DMS 273 treated with DMSO at 0.1 percent for 48 hours (cell line): ENCODE results near the gene KCNN2.

Experiments used
- DNase-seq: peaks from one replicate; lab custom pipeline; 2025; lab: John Stamatoyannopoulos, UW

The KCNN2 gene

DNA sequence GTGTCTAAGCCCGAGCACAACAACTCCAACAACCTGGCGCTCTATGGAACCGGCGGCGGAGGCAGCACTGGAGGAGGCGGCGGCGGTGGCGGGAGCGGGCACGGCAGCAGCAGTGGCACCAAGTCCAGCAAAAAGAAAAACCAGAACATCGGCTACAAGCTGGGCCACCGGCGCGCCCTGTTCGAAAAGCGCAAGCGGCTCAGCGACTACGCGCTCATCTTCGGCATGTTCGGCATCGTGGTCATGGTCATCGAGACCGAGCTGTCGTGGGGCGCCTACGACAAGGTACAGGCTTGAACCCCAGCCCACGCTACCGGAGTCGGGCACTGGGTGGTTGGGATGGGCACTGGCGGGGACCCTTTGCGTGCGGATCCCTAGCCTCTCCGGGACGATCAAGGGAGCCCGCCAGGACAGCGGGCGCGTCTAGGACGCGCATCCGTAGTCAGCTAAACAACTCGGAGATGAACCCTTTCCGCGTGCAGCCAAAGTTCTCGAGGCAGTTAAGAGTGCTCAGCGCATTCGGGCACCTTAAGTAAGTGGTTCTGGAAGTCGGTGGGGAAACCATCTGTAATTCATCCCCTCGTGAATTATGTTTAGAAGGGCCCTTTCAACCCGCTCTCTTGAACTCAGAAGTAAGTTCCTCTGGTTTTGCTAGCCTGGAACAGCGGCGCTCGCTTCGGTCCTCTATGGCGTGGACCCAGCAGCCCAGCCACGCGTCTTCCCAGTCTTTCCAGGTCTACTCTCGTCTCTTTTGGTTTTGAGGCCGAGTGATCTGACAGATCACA, 1.3 kb downstream of the KCNN2 start:
- DNase-seq, result no peak

GRCh38 chr5:114363837-114364236, 2.0 kb downstream of the KCNN2 start:
- DNase-seq, result no peak

DNA sequence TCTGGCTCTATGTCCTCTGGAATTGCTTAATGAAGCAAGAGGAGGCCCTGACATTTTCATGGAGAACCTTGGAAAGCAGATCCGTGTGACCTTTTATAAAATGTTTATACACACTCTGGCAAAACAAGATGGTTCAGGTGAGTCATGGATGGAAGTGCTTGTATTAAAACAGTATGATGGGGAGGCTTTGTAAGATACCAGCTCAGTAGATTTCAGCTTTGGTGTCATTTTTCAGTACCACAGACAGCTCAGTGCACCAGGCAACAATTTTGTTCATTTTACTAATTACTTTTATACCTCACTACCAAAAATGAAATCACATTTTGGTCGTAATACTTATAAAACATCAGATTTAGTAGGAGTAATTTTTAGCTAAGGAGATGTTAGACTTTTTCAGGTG, 5.2 kb downstream of the KCNN2 start:
- DNase-seq, result no peak

DNA sequence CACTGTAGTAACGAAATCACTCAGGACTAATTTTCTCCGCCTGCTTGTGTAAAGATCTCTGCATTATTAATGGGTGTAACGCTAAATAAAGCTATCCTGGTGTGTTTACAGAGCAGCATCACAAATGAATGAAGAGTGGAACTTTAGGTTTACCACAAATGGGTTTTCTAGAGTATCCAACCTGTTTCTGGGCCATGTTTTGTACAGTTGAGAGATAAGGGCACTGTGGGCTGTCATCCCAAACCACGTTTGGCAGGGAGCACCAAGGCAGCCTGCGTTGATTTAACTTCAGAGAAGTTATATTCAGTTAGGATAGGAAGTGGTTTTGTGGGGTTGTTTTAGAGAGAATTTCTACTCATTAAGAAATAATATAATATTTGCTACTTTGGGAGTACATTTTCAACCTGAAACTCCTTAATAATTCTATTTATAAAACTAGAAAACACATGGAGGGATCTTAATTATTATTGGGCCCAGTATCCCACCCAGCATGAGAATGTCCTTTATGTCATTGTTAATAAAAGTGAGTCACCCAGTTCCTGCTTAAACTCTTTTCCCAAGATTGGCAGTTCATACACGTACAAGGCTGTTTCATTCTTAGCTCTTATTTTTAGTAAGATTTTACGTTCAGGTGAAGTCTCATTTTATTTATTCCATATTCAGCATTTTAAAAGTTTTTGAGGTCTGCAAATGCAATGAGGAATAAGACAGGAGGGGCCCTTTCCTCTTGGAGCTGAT, 8.0 kb downstream of the KCNN2 start:
- no peak for DNase-seq

GRCh38 chr5:114377050-114377844, 15.4 kb downstream of the KCNN2 start:
- DNase-seq, result no peak

DNA sequence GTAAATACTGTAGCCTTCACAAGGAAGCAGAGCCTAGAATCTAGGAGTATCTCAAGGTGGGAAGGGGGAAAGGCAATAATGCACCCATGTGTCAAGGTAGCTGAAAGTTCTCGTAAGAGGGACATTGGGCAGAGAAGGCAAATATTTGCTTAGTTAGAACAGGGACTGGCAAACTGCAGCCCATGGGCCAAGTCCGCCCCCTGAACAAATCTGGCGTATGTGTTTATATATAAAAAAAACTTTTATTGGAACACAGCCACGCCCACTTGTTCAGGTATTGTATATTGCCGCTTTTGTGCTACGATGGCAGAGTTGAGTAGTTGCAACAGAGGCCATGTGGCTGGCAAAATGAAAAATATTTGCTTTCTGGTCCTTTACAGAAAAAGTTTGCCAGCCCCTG, 16.1 kb downstream of the KCNN2 start:
- DNase-seq, result no peak

DNA sequence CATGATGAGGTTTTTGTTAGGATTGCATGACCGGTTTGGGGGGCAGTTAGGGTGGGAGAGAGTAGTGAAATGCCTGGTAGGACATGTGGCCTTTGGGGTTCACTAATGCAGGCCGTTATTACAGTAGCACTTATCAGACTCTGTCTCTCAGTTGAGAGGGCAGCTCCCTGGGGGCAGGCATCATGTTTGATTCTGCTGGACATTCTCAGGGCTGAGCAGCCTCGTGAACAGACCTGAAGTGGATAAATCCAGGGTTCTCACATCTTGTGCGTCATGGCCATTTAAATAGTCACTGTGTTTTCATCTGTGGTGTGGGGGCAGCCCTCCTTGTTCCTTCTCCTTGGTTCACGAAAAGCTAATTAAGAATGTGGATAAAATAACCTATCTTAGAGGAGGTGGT, 18.9 kb downstream of the KCNN2 start:
- no peak for DNase-seq

DNA sequence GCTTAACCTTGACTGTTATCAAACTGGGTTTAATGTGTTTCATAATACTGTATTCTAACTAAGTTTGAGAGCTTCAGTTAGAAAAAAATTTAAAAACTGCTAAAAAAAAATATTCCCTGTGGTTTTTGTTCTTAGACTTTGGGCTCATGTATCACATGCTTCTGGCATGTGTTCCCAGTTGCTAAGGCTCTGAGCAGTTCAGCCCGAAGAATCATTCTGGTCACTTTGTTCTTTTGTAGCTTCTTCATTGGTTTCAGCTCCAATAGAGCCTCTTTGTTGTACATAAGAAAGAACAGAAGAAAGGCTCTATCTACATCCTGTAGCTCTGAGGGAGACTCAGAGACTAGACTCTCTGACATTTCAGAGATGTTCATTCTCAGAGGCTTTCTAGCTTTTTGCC, 25.6 kb downstream of the KCNN2 start:
- DNase-seq, result no peak

DNA sequence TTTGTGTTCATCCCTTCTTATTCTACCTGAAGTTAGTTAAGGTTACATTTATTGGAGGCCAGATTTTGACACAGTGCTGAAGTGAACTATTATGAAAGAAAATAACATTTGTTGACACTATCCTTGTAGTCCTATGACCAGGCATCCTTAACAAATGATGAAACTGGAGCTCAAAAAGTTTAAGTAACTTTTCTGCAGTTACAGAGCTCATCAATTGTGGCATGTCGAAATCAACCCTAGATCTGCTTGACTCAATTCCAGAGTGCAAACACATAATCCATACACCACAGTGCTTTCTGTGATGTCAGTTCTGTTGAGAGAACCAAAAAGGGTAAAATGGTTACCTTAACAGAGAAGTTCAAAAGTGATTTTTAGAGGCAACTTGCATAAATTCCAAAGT, 28.6 kb downstream of the KCNN2 start:
- DNase-seq, result no peak

- DNase-seq, result no peak
These were observed 29.5 kb downstream of the KCNN2 start for GRCh38 chr5:114391321-114391720.

DNA sequence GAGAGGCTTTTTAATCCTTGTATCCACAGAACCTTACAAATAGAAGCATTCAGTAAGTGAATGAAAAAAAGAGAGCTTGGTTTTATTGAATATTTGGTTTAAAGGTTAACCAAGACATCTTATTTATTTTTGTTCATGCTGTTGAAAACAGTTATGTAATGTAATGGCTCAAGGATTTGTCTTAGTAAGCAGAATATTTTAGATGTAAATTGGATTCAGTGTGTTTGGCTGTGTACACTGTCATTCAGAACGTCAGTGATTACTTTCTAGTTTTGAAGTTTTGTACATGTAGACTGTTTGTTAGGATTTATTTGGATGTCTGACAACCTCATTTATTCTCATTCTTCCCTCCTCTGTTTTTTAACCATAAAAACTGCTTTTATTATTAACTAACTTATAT, 31.3 kb downstream of the KCNN2 start:
- no peak for DNase-seq

GRCh38 chr5:114402206-114402605, 40.3 kb downstream of the KCNN2 start:
- DNase-seq, result no peak

- no peak for DNase-seq
These were observed 45.9 kb downstream of the KCNN2 start for GRCh38 chr5:114407783-114408182.

DNA sequence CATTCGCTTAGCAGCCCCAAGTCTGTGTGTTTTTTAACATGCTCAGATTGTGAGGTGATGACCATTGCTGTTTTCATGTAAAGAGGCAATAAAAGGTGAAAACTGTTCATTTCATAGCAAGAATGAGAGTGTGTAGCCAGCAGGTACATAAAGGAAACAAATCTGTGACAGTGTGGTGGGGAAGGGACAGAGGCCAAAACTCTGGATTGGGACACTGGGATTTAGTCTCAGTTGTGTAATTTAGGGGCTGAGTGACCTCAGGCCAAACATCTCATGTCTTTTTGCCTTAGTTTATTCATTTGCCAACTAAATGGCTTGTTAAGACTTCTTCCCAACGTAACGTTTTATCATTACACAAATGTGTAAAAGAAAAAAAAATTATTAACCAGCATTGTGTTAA, 47.0 kb downstream of the KCNN2 start:
- no peak for DNase-seq

DNA sequence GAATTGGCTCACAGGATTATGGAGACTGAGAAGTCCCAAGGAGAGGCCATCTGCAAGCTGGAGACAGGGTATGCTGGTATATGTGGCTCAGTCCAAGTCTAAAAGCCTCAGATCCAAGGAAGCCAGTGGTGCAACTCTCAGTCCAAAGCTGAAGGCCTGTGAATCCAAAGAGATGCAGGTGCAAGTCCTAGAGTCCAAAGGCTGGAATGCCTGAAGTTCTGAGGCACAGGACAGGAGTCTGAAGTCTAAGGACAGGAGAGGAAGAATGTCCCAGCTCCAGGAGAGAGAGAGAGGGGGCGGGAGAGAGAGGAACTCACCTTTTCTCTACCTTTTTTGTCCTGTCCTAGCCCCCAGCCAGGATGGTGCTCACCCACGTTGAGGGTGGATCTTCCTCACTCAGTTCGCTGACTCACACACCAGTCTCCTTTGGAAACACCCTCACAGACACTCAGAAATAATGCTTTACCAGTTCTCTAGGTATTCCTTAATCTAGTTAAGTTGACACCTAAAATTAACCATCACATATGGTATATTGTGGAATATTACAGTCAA, 49.6 kb downstream of the KCNN2 start:
- DNase-seq, result no peak

GRCh38 chr5:114412510-114413171, 50.8 kb downstream of the KCNN2 start:
- no peak for DNase-seq

DNA sequence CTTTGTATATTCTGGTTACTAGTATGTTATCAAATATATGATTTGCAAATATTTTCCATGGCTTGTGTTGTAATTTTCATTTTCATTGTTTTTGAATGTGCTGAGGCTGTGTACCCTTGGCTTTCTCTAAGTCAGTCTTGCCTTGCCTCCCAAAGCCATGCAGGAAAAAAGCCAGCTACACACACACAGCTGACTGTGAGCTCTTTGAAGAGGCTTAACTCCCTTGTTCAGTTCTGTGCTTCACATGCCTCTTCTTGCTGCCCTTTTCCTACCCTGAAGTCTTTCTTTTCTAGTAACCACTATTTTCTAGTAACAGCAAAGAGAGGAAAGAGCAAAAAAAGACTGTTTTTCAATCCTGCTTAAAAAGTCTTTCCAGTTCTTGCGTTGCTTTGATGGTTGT, 53.9 kb downstream of the KCNN2 start:
- no peak for DNase-seq

- no peak for DNase-seq
These were observed 54.4 kb downstream of the KCNN2 start for GRCh38 chr5:114416254-114416653.

DNA sequence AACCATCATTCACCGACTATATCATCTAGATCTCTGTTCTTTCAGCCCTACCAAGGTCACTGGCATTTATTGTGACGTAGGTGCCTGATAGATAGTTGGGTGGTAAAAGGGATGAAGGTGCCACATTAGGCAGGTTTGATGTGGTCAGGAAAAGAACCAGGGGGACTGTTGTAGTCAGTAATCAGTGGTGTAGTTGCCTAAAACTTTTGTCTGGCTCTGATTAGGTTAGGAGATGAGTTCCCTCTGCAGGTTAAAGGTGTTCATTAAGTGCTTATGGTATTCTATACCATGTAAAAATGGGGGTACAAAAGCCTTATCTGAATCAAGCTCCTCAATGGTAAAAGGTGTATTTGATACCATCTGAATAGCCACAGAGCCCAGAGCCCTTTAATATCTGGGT, 55.6 kb downstream of the KCNN2 start:
- DNase-seq, result no peak

DNA sequence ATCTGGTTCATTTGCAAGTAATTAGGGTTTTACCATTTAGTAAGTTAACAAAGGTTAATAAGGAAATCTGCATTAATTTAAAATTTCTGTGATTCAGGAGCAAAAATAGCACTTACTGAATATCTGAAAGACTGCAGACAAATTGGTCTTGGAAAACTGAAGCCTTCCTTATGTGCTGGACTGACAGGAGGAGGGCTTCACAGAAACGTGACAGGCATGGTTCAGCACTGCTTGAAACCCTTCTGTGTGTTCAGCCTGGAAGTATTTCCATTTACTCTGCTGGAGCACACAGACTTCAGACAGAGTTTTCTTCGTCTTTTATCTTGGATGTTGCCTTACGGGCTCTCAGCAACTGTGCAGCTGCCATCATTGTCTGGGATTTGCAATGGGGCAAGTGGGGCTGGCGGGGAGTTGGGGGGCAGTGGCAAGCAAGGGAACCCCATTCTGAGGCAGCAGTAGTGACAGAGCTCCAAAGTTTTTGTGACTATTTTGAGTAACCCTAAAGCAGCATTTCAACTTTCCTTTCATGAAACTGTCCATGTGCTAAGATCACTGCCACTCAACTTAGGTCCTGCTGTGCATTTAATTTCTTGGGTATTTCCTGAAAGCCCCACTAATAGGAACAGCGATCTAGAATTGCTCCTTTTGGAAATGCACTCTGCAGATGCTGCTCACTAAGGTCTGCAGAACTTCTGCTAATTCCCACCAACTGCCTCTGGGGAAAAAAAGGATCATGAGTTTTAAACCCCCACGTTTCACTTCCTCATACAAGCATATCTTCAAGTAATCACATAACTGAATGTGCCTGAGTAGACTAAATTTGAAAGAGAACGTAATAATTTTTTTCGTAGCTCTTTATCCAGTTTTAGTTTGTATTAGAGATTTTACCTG, 56.6 kb downstream of the KCNN2 start:
- no peak for DNase-seq

DNA sequence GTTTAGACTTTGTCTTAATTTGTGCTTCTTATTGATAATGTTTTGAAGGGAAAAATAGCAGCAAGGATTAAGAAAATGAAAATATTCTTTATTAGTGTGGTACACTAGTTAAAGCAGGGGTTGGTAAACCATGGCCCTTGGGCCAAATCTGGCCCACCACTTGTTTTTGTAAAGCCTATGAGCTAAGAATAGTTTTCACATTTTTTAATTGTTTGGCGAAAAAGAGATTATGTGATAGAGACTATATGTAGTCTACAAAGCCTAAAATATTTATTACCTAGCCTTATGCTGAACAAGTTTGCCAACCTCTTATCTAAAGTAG, 57.2 kb downstream of the KCNN2 start:
- no peak for DNase-seq
